Esophagus squamous epithelium (tissue), 4 donors: ENCODE data around the gene FBP1.

Source experiments
- CTCF ChIP-seq, 6 experiments: fragments of 450-650 bp in 4 of 6; fragments of 200-600 bp in 2 of 6; sonication (generic) in 2 of 6; IDR thresholded peaks; one replicate each; pipeline ENCODE4 v1.5.1; 2016 to 2019; ENCODE audit warnings: antibody characterized with exemption in 6 of 6, mild to moderate bottlenecking in 4 of 6, moderate library complexity in 4 of 6
- POLR2A ChIP-seq, 4 donors: fragments of 450-650 bp; IDR thresholded peaks; one replicate each; pipeline ENCODE4 v1.6.1; 2017; ENCODE audit warnings: antibody characterized with exemption in 4 of 4, mild to moderate bottlenecking in 4 of 4, moderate library complexity in 3 of 4

GRCh38 chr9:94624629-94625028, 14.7 kb downstream of the FBP1 start:
- no peak for TF ChIP-seq CTCF (IDR thresholded peaks at IDR 0.05)
- no peak for TF ChIP-seq POLR2A (IDR thresholded peaks at IDR 0.05)
